HG03095 (cell line): ENCODE results near the gene NRG3.

ENCODE experiments used
- ATAC-seq: cut with Tn5 transposase; IDR thresholded peaks from one replicate; pipeline ENCODE4 v1.9.1; 2021; ENCODE audit warnings: moderate library complexity; ENCODE audit not compliant: unreplicated experiment

NRG3 gene

GRCh38 chr10:82084904-82085303 is 209.9 kb downstream of the NRG3 start:
- no peak for ATAC-seq

GRCh38 chr10:82089327-82089726 is 214.3 kb downstream of the NRG3 start:
- no peak for ATAC-seq

- ATAC-seq: no peak
Measured at GRCh38 chr10:82091413-82091812, 216.4 kb downstream of the NRG3 start.

GRCh38 chr10:82092111-82092510 is 217.1 kb downstream of the NRG3 start:
- no peak for ATAC-seq

GRCh38 chr10:82124713-82125112 is 249.7 kb downstream of the NRG3 start:
- ATAC-seq: no peak

- no peak for ATAC-seq
Measured at GRCh38 chr10:82128527-82128926, 253.5 kb downstream of the NRG3 start.

- ATAC-seq: no peak
Measured at GRCh38 chr10:82136103-82136502, 261.1 kb downstream of the NRG3 start.

- no peak for ATAC-seq
Measured at GRCh38 chr10:82144153-82144552, 269.2 kb downstream of the NRG3 start.

- ATAC-seq: no peak
Measured at GRCh38 chr10:82148764-82149163, 273.8 kb downstream of the NRG3 start.

GRCh38 chr10:82149674-82150073 is 274.7 kb downstream of the NRG3 start:
- ATAC-seq: no peak

GRCh38 chr10:82150123-82150900 is 275.3 kb downstream of the NRG3 start:
- ATAC-seq: no peak

- ATAC-seq: no peak
Measured at GRCh38 chr10:82160307-82160706, 285.3 kb downstream of the NRG3 start.

GRCh38 chr10:82161264-82161663 is 286.3 kb downstream of the NRG3 start:
- no peak for ATAC-seq

- no peak for ATAC-seq
Measured at GRCh38 chr10:82162549-82163195, 287.7 kb downstream of the NRG3 start.

GRCh38 chr10:82171899-82172298 is 296.9 kb downstream of the NRG3 start:
- ATAC-seq: no peak

- no peak for ATAC-seq
Measured at GRCh38 chr10:82176587-82176986, 301.6 kb downstream of the NRG3 start.

GRCh38 chr10:82190432-82191260 is 315.7 kb downstream of the NRG3 start:
- ATAC-seq: no peak

GRCh38 chr10:82191653-82192052 is 316.7 kb downstream of the NRG3 start:
- ATAC-seq: no peak

- ATAC-seq: no peak
Measured at GRCh38 chr10:82192665-82193064, 317.7 kb downstream of the NRG3 start.

GRCh38 chr10:82194419-82194818 is 319.4 kb downstream of the NRG3 start:
- ATAC-seq: no peak

- no peak for ATAC-seq
Measured at GRCh38 chr10:82206831-82207230, 331.8 kb downstream of the NRG3 start.

GRCh38 chr10:82208726-82209125 is 333.7 kb downstream of the NRG3 start:
- ATAC-seq: no peak
